Measurements from ENCODE around the gene ARL13B. TPM values are rescaled to one million over a fixed set of nuclear protein-coding genes. Genes with fewer than 3 reads are reported as not detected.

ARL13B gene
- total and polyA plus RNA-seq, 2 of the 8 experiments (the other 6 are each of a cell fraction or from before 2014, with no cell fraction given): 1.5 to 12.7 TPM

GRCh38 chr3:94095111-94095510 lies 115.2 kb downstream of the ARL13B start (continued):
- no peak for TF ChIP-seq ATF3 (IDR thresholded peaks at IDR 0.05; ENCODE audit: insufficient read depth, low read depth, low read length)
- no peak for TF ChIP-seq BCL11A (IDR thresholded peaks at IDR 0.05; ENCODE audit: low read depth in 2 of 2, low read length in 2 of 2)
- TF ChIP-seq ZNF274 (IDR thresholded peaks at IDR 0.05; ENCODE audit: borderline replicate concordance, extremely low read depth, low read length): no peak
- no peak for TF ChIP-seq HDAC2 (IDR thresholded peaks at IDR 0.05; ENCODE audit: borderline replicate concordance in 1 of 2, low read depth in 2 of 2, low read length in 2 of 2)
- no peak for TF ChIP-seq USF2 (IDR thresholded peaks at IDR 0.05; ENCODE audit: low read length)
